Activated CD4-positive, alpha-beta memory T cell treated with anti-CD3 and anti-CD28 coated beads for 36 hours (primary cell): ENCODE results near the gene FAM53B. TPM values are rescaled to one million over a fixed set of nuclear protein-coding genes. Genes with fewer than 3 reads are reported as not detected.
"Not testable (repeated sequence)": the region's sequence is repeated elsewhere in the genome, so short reads cannot be mapped to it uniquely, and the experiment has no call there.

Experiments
- CTCF ChIA-PET: fragments of 350-600 bp; sonication (Branson Sonifier 250); formaldehyde crosslinking; loops from one replicate; lab custom pipeline; 2021; ENCODE audit warnings: antibody characterized with exemption, inconsistent platforms; lab: Charles Lee
- POLR2A ChIA-PET: fragments of 350-600 bp; sonication (Branson Sonifier 250); formaldehyde crosslinking; loops from one replicate; lab custom pipeline; 2021; ENCODE audit warnings: antibody characterized with exemption; lab: Charles Lee
- DNase-seq: peaks from one replicate; pipeline ENCODE4 v3.0.0-alpha.2; 2020
- H3K27ac Mint-ChIP-seq: one replicate; pipeline ENCODE4 v1.8.0; 2021; ENCODE audit warnings: mixed read lengths
- H3K27me3 Mint-ChIP-seq: one replicate; pipeline ENCODE4 v1.8.0; 2021; ENCODE audit warnings: mixed read lengths
- H3K36me3 Mint-ChIP-seq: one replicate; pipeline ENCODE4 v1.8.0; 2021; ENCODE audit warnings: mixed read lengths
- H3K4me1 Mint-ChIP-seq: one replicate; pipeline ENCODE4 v1.8.0; 2021; ENCODE audit warnings: low read depth, mixed read lengths
- H3K4me3 Mint-ChIP-seq: one replicate; pipeline ENCODE4 v1.8.0; 2021; ENCODE audit warnings: mild to moderate bottlenecking, mixed read lengths
- H3K9me3 Mint-ChIP-seq: one replicate; pipeline ENCODE4 v1.8.0; 2021; ENCODE audit warnings: mixed read lengths
- intact Hi-C: fragments of 100-400 bp; cut with micrococcal nuclease; formaldehyde crosslinking; loops from one replicate; pipeline ENCODE4 v1.15.1; 2023
- total RNA-seq, 2 experiments: library from RNA; stranded (reverse); gene quantifications; one replicate each; pipeline ENCODE4 v1.2.3, GENCODE V29; 2021

Gene FAM53B
- total RNA-seq, 2 experiments from 2014 or later = 25.3 to 25.5 TPM

GRCh38 chr10:124754227-124754626, 10.0 kb upstream of the FAM53B start:
- CTCF ChIA-PET = interaction anchor here (1.0 to 1.7 kb wide), 2 partner anchors 8 to 13 kb away, joined by 5 to 7 read pairs; no protein-coding TSS in a partner anchor
- POLR2A ChIA-PET = no interaction called here
- no peak overlapping the region for H3K27ac Mint-ChIP-seq
- intact Hi-C loops = no loop called here
- H3K36me3 Mint-ChIP-seq = peaks cover 6% of the 10 kb centered on the region
- H3K9me3 Mint-ChIP-seq = no peaks in the 10 kb centered on the region
- no peak overlapping the region for H3K4me3 Mint-ChIP-seq
- peaks cover 4% of the 10 kb centered on the region for H3K4me1 Mint-ChIP-seq
- DNase-seq = no peak
- no peaks in the 10 kb centered on the region for H3K27me3 Mint-ChIP-seq

DNA sequence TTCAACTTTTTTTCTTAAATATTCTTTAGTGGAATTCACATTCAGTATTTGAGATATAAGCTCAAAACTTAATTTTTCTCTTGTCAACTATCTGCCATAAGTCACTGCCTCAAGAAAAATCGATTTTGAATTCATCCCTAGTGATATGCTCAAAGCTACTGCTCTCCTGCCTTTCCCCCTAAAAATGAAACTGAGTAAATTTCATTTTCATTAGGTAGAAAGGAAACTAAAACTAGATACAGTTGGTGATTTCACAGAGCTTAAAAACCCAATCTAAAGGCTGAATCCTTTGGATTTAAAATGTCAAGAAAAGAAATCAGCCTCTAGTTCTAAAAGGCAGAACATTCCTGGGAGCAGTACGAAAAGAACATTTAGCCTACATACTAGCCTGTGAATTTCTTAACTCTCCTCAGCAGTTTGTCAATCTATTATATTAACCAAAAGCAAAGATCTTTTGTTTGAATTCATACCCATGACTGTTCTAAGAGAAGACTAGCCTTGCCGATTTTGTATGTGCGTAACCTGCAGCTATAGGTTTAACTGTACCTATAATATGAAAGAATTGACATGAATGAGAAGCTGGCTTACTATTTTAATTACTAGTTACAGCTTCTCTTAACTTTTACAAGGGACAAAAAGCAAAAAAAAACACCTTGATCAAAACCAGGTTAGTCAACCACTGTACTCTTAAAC, 4.9 kb upstream of the FAM53B start:
- peaks cover 25% of the 10 kb centered on the region for H3K4me1 Mint-ChIP-seq
- intact Hi-C loops = loop anchor here (2.0 kb wide), 1 partner anchor 168 kb away; no protein-coding TSS in a partner anchor
- POLR2A ChIA-PET = interaction anchor here (1.1 to 1.5 kb wide), 2 partner anchors 30 to 218 kb away, joined by 3 read pairs; no protein-coding TSS in a partner anchor

GRCh38 chr10:124748166-124748565, 4.0 kb upstream of the FAM53B start:
- ChIA-PET POLR2A (interaction anchor here (1.5 kb wide), 1 partner anchor 217 kb away, joined by 3 read pairs; no protein-coding TSS in a partner anchor), CTCF (interaction anchor here (0.7 to 6.0 kb wide), 4 partner anchors 112 to 218 kb away, joined by 3 to 51 read pairs (median 26); no protein-coding TSS in a partner anchor)
- H3K4me3 Mint-ChIP-seq = no peak overlapping the region
- intact Hi-C loops = loop anchor here (2.0 kb wide), 1 partner anchor 169 kb away; no protein-coding TSS in a partner anchor
- H3K27me3 Mint-ChIP-seq = no peaks in the 10 kb centered on the region
- no peak overlapping the region for H3K27ac Mint-ChIP-seq
- no peaks in the 10 kb centered on the region for H3K9me3 Mint-ChIP-seq
- peaks cover 4% of the 10 kb centered on the region for H3K36me3 Mint-ChIP-seq
- no peak for DNase-seq
- H3K4me1 Mint-ChIP-seq = peaks cover 25% of the 10 kb centered on the region

More for the DNA sequence above, 4.9 kb upstream of the FAM53B start:
- Mint-ChIP-seq H3K27ac (peak overlapping the region; percentile 64), H3K27me3 (no peaks in the 10 kb centered on the region), H3K4me3 (no peak overlapping the region), H3K9me3 (no peaks in the 10 kb centered on the region), H3K36me3 (peaks cover 4% of the 10 kb centered on the region)
- CTCF ChIA-PET = interaction anchor here (0.6 to 6.0 kb wide), 8 partner anchors 8 to 222 kb away, joined by 3 to 51 read pairs (median 5); no protein-coding TSS in a partner anchor
- DNase-seq = no peak

GRCh38 chr10:124747745-124748144, 3.6 kb upstream of the FAM53B start:
- Mint-ChIP-seq H3K27ac (no peak overlapping the region), H3K9me3 (no peaks in the 10 kb centered on the region), H3K27me3 (no peaks in the 10 kb centered on the region), H3K36me3 (peaks cover 4% of the 10 kb centered on the region), H3K4me3 (no peak overlapping the region), H3K4me1 (peaks cover 25% of the 10 kb centered on the region)
- ChIA-PET POLR2A (interaction anchor here (1.5 kb wide), 1 partner anchor 217 kb away, joined by 3 read pairs; no protein-coding TSS in a partner anchor), CTCF (interaction anchor here (0.7 to 6.0 kb wide), 7 partner anchors 42 to 218 kb away, joined by 3 to 51 read pairs (median 4); no protein-coding TSS in a partner anchor)
- DNase-seq = no peak
- intact Hi-C loops = loop anchor here (2.0 kb wide), 1 partner anchor 169 kb away; no protein-coding TSS in a partner anchor

DNA sequence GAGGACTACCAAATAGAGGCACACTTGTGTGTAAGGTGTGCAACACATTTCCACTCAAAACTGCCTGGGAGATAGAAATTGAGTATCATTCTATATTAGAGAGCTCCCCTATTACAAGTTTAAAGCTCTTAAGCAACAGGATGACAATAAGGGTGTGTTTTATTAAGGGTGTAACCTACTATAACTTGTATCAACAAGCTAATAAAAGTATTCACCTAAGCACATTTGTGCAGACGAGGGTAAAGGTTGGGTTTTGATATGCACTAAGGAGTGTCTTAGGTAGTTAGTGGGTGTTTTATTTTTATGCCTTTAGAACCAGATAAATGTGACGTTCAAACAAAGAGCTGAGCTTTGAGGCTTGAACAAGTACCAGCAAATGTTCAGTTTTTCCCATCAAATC, 2.8 kb upstream of the FAM53B start:
- peaks cover 31% of the 10 kb centered on the region for H3K4me1 Mint-ChIP-seq

GRCh38 chr10:124746447-124746846, 2.3 kb upstream of the FAM53B start:
- intact Hi-C loops, POLR2A ChIA-PET, H3K27me3 Mint-ChIP-seq, H3K4me3 Mint-ChIP-seq, H3K9me3 Mint-ChIP-seq, H3K36me3 Mint-ChIP-seq, H3K27ac Mint-ChIP-seq, DNase-seq: not testable (repeated sequence)
- H3K4me1 Mint-ChIP-seq = peaks cover 36% of the 10 kb centered on the region
- CTCF ChIA-PET = interaction anchor here (0.6 to 6.0 kb wide), 17 partner anchors 8 to 216 kb away, joined by 3 to 51 read pairs (median 5); partner anchors contain the start of gene ABRAXAS2

More for the DNA sequence above, 2.8 kb upstream of the FAM53B start:
- Mint-ChIP-seq H3K36me3 (peaks cover 4% of the 10 kb centered on the region), H3K27me3 (no peaks in the 10 kb centered on the region), H3K9me3 (no peaks in the 10 kb centered on the region), H3K4me3 (no peak overlapping the region), H3K27ac (no peak overlapping the region)
- intact Hi-C loops = no loop called here
- ChIA-PET POLR2A (no interaction called here), CTCF (interaction anchor here (0.7 to 6.0 kb wide), 8 partner anchors 42 to 217 kb away, joined by 3 to 51 read pairs (median 4); no protein-coding TSS in a partner anchor)
- no peak for DNase-seq

- H3K27ac Mint-ChIP-seq = no peak overlapping the region
- H3K4me1 Mint-ChIP-seq = peaks cover 43% of the 10 kb centered on the region
- ChIA-PET POLR2A (interaction anchor here (1.0 to 2.2 kb wide), 5 partner anchors 10 to 57 kb away, joined by 3 to 6 read pairs (median 5); partner anchors contain the start of gene EEF1AKMT2), CTCF (interaction anchor here (0.6 to 6.0 kb wide), 21 partner anchors 9 to 342 kb away, joined by 3 to 51 read pairs (median 5); partner anchors contain the start of gene ABRAXAS2)
- intact Hi-C loops = loop anchor here (1.0 kb wide), 2 partner anchors 205 to 215 kb away; no protein-coding TSS in a partner anchor
- H3K9me3 Mint-ChIP-seq = no peaks in the 10 kb centered on the region
- no peak overlapping the region for H3K4me3 Mint-ChIP-seq
- no peaks in the 10 kb centered on the region for H3K27me3 Mint-ChIP-seq
- DNase-seq = no peak
- H3K36me3 Mint-ChIP-seq = peaks cover 6% of the 10 kb centered on the region
These were observed 1.5 kb upstream of the FAM53B start for GRCh38 chr10:124745673-124746072.

DNA sequence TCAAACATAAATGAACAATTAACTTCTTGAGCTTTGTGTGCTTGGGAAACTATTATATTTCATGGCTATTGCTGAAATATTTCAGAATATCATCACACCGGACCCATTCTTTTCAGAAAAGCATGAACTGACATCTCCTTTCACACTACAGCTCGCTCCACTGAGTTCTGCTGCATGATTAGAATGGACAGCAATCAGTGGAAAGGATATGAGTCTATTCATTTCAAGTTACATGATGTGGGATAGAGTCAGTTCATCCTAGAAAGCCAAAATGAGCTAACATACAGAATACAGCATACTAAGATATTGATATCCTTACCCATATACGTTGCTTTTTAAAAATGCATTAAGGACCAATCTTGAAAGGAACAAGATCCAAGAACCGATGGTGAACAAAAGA, 1.1 kb upstream of the FAM53B start:
- peak overlapping the region; percentile 72 for H3K4me3 Mint-ChIP-seq
- H3K27ac Mint-ChIP-seq = peak overlapping the region; percentile 65
- peaks cover 48% of the 10 kb centered on the region for H3K4me1 Mint-ChIP-seq
- H3K36me3 Mint-ChIP-seq = peaks cover 6% of the 10 kb centered on the region
- no peak for DNase-seq
- ChIA-PET CTCF (interaction anchor here (0.6 to 6.0 kb wide), 19 partner anchors 9 to 342 kb away, joined by 3 to 51 read pairs (median 5); no protein-coding TSS in a partner anchor), POLR2A (interaction anchor here (1.0 to 2.2 kb wide), 5 partner anchors 11 to 57 kb away, joined by 3 to 6 read pairs (median 5); partner anchors contain the start of gene EEF1AKMT2)
- intact Hi-C loops = loop anchor here (1.0 kb wide), 2 partner anchors 205 to 215 kb away; no protein-coding TSS in a partner anchor
- no peaks in the 10 kb centered on the region for H3K27me3 Mint-ChIP-seq
- no peaks in the 10 kb centered on the region for H3K9me3 Mint-ChIP-seq

DNA sequence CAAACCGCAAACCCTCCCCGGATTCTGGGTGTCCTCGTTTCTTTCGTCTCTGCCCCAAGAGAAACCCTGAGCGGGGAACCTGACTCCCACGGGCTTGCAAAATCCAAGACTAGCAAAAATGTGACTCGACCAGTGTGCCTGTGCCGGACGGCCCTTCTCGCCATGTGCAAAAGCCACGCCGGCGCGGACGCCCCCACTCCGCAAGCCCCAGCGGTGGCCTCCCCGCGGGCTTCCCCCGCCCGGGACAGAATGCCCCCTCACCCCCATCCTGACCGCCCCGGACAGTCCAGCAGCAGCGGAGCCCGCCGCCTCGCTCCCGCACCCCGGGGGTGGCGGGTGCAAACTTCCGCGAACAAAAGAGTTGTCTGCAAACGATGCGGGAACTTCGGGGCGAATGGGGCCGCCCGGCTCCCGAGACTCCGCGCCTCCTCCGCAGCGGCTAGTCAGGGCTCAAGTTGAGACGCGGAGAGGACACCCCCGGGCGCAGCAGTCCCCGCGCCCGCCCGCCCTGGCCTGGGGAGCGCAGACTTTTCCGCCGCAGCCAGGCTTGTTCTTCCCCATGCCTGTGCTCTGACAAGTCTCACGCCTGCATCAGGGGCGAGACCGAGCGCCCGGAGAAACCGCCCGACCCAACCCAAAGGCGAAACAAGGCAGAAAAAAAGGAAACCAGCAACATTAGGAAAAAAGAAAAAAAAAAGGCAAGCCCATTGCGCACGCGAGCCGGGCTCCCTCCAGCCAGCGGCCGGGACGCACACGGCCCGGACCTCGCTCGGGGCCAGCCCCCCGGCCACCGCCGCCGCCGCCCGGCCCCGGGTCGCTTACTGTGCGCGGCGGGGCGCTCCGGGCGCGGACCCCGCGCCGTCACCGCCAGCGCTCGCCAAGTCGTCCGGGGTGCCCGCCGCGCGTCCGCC, 732 bp downstream of the FAM53B start:
- no peaks in the 10 kb centered on the region for H3K27me3 Mint-ChIP-seq
- peak overlapping the region; percentile 86 for H3K27ac Mint-ChIP-seq
- CTCF ChIA-PET = interaction anchor here (0.6 to 4.9 kb wide), 18 partner anchors 12 to 204 kb away, joined by 3 to 127 read pairs (median 26); partner anchors contain the start of gene ABRAXAS2
- POLR2A ChIA-PET = interaction anchor here (3.0 to 4.6 kb wide), 4 partner anchors 20 to 55 kb away, joined by 21 to 44 read pairs (median 33); no protein-coding TSS in a partner anchor
- peaks cover 4% of the 10 kb centered on the region for H3K36me3 Mint-ChIP-seq
- intact Hi-C loops = loop anchor here (5.0 kb wide), 2 partner anchors 49 to 281 kb away; partner anchors contain the start of genes EEF1AKMT2 and LHPP
- no peaks in the 10 kb centered on the region for H3K9me3 Mint-ChIP-seq
- no peak for DNase-seq
- peaks cover 55% of the 10 kb centered on the region for H3K4me1 Mint-ChIP-seq
- H3K4me3 Mint-ChIP-seq = peak overlapping the region; percentile 91

GRCh38 chr10:124742413-124743190, 1.6 kb downstream of the FAM53B start:
- H3K4me3 Mint-ChIP-seq = peak overlapping the region; percentile 91
- H3K27ac Mint-ChIP-seq = peak overlapping the region; percentile 69
- no peaks in the 10 kb centered on the region for H3K27me3 Mint-ChIP-seq
- intact Hi-C loops = loop anchor here (5.0 kb wide), 2 partner anchors 50 to 280 kb away; partner anchors contain the start of genes EEF1AKMT2 and LHPP
- no peak for DNase-seq
- POLR2A ChIA-PET = interaction anchor here (1.6 to 4.6 kb wide), 8 partner anchors 10 to 54 kb away, joined by 6 to 44 read pairs (median 18); no protein-coding TSS in a partner anchor
- no peaks in the 10 kb centered on the region for H3K9me3 Mint-ChIP-seq
- CTCF ChIA-PET = interaction anchor here (0.6 to 4.9 kb wide), 29 partner anchors 11 to 212 kb away, joined by 3 to 127 read pairs (median 21); partner anchors contain the start of gene ABRAXAS2
- peaks cover 60% of the 10 kb centered on the region for H3K4me1 Mint-ChIP-seq
- peaks cover 3% of the 10 kb centered on the region for H3K36me3 Mint-ChIP-seq
